GM12878 (cell line): ENCODE data around the gene OLFM1. TPM values are rescaled to one million over a fixed set of nuclear protein-coding genes. Genes with fewer than 3 reads are reported as not detected.

Experiments
- ATAC-seq: fragments of 200-7000 bp; cut with Tn5 transposase; 3 replicates; pipeline ENCODE4 v1.9.1; 2020; ENCODE audit warnings: mild to moderate bottlenecking, moderate library complexity
- BruUV-seq: library from RNA; stranded (reverse); fragments of 400-500 nt; replicated peaks from 2 replicates; lab custom pipeline; 2021; lab: Mats Ljungman, UMichigan
- CTCF ChIA-PET: fragments of 300-600 bp; sonication (Branson Sonifier 250); formaldehyde crosslinking; extraction: SDS; loops from one replicate; lab custom pipeline; 2021; ENCODE audit warnings: inconsistent platforms; lab: Yijun Ruan, JAX
- POLR2A ChIA-PET: fragments of 350-600 bp; formaldehyde crosslinking; extraction: SDS; loops from one replicate; lab custom pipeline; 2021; ENCODE audit warnings: inconsistent platforms; lab: Charles Lee
- RAD21 ChIA-PET: fragments of 300-600 bp; sonication (Branson Sonifier 250); formaldehyde crosslinking; loops from one replicate; lab custom pipeline; 2023; ENCODE audit warnings: antibody characterized with exemption; ENCODE audit not compliant: unreplicated experiment; lab: Charles Lee
- SMC1A ChIA-PET: fragments of 300-600 bp; sonication (Branson Sonifier 250); formaldehyde crosslinking; loops from one replicate; lab custom pipeline; 2023; ENCODE audit not compliant: unreplicated experiment, uncharacterized antibody; lab: Charles Lee
- DNase-seq: peaks from one replicate; pipeline ENCODE4 v3.0.0-alpha.2; 2011; ENCODE audit warnings: low read depth, low spot score
- FAIRE-seq: peaks from 3 replicates; lab custom pipeline; 2011; peaks lifted over from hg19 to GRCh38; lab: Jason Lieb, UNC
- H2AFZ ChIP-seq: 2 replicates; pipeline ENCODE4 v1.6.0; 2011; ENCODE audit warnings: low read depth, low read length, control low read depth; ENCODE audit not compliant: control insufficient read depth
- H3K27ac ChIP-seq: 2 replicates; pipeline ENCODE4 v1.5.1; 2011; ENCODE audit warnings: control low read depth; ENCODE audit not compliant: control insufficient read depth, insufficient read depth
- H3K27me3 ChIP-seq, 2 experiments: replicated peaks in 1 of 2; 2 replicates each; pipeline versions ENCODE4 v1.6.0 to v1.6.1; 2011; ENCODE audit warnings: low read length in 1 of 2; ENCODE audit not compliant: control insufficient read depth in 2 of 2, insufficient read depth in 2 of 2
- H3K36me3 ChIP-seq, 2 experiments: 2 replicates each; pipeline ENCODE4 v1.5.1; 2011; ENCODE audit warnings: low read length in 1 of 2; ENCODE audit not compliant: control insufficient read depth in 2 of 2, insufficient read depth in 2 of 2
- H3K4me1 ChIP-seq: 2 replicates; pipeline ENCODE4 v1.6.1; 2011; ENCODE audit warnings: mild to moderate bottlenecking, low read length, moderate library complexity, mixed read lengths; ENCODE audit not compliant: control insufficient read depth, insufficient read depth
- H3K4me2 ChIP-seq: 2 replicates; pipeline ENCODE4 v1.6.0; 2011; ENCODE audit warnings: control low read depth; ENCODE audit not compliant: control insufficient read depth, insufficient read depth
- H3K4me3 ChIP-seq: fragments of 200-600 bp; sonication (generic); 2 replicates; pipeline ENCODE4 v1.5.1; 2016
- H3K79me2 ChIP-seq: 2 replicates; pipeline ENCODE4 v1.6.0; 2011; ENCODE audit warnings: low read length; ENCODE audit not compliant: control insufficient read depth, insufficient read depth
- H3K9ac ChIP-seq: 2 replicates; pipeline ENCODE4 v1.8.0; 2011; ENCODE audit warnings: low read length, control low read depth, mixed read lengths; ENCODE audit not compliant: control insufficient read depth, insufficient read depth
- H3K9me3 ChIP-seq: replicated peaks from 3 replicates; pipeline ENCODE4 v1.5.1; 2011; ENCODE audit warnings: mild to moderate bottlenecking, low read length; ENCODE audit not compliant: control insufficient read depth, insufficient read depth
- H4K20me1 ChIP-seq: 2 replicates; pipeline ENCODE4 v1.6.0; 2011; ENCODE audit not compliant: control insufficient read depth, insufficient read depth
- CEBPB ChIP-seq, 2 experiments: fragments of 150-350 bp in 1 of 2; IDR thresholded peaks; 2 replicates each; pipeline ENCODE4 v1.6.1; 2012 to 2014; ENCODE audit warnings: low read depth in 2 of 2, low read length in 2 of 2, borderline replicate concordance in 1 of 2, inconsistent platforms in 1 of 2
- CTCF ChIP-seq, 3 experiments: IDR thresholded peaks in 2 of 3; conservative IDR thresholded peaks in 1 of 3; 2 replicates each; pipeline ENCODE4 v1.5.1; 2011; ENCODE audit warnings: low read depth in 3 of 3, low read length in 3 of 3, mild to moderate bottlenecking in 3 of 3, control low read depth in 2 of 3, moderate library complexity in 2 of 3, inconsistent platforms in 1 of 3, mixed read lengths in 1 of 3; ENCODE audit not compliant: control insufficient read depth in 2 of 3, insufficient read depth in 1 of 3; ENCODE audit errors: extremely low read depth in 1 of 3
- EED ChIP-seq: sonication (generic); IDR thresholded peaks from 2 replicates; pipeline ENCODE4 v1.6.1; 2016; ENCODE audit warnings: antibody characterized with exemption, low read depth
- FOXK2 ChIP-seq: fragments of 450-650 bp; IDR thresholded peaks from 2 replicates; pipeline ENCODE4 v1.6.1; 2017; ENCODE audit warnings: mild to moderate bottlenecking, moderate library complexity
- IRF5 ChIP-seq: fragments of 450-650 bp; IDR thresholded peaks from 2 replicates; pipeline ENCODE4 v1.6.1; 2017; ENCODE audit warnings: borderline replicate concordance
- MTA3 ChIP-seq: IDR thresholded peaks from 2 replicates; pipeline ENCODE4 v1.6.1; 2012; ENCODE audit warnings: low read length, inconsistent platforms, borderline replicate concordance
- POLR2AphosphoS2 ChIP-seq: IDR thresholded peaks from 2 replicates; pipeline ENCODE4 v1.6.1; 2011; ENCODE audit warnings: low read depth, mild to moderate bottlenecking, low read length, improper control_type of control experiment, moderate library complexity
- RAD51 ChIP-seq: fragments of 450-650 bp; IDR thresholded peaks from 2 replicates; pipeline ENCODE4 v1.6.1; 2016; ENCODE audit warnings: moderate library complexity, mild to moderate bottlenecking, inconsistent platforms
- RBBP5 ChIP-seq: fragments of 200-600 bp; sonication (generic); conservative IDR thresholded peaks from 2 replicates; pipeline ENCODE4 v1.6.1; 2016
- RFX5 ChIP-seq: IDR thresholded peaks from 2 replicates; pipeline ENCODE4 v1.6.1; 2011; ENCODE audit warnings: low read depth, low read length, improper control_type of control experiment
- STAT3 ChIP-seq: IDR thresholded peaks from 2 replicates; pipeline ENCODE4 v1.6.1; 2011; ENCODE audit warnings: low read depth, low read length, improper control_type of control experiment
- TCF12 ChIP-seq: IDR thresholded peaks from 2 replicates; pipeline ENCODE4 v1.6.1; 2011; ENCODE audit warnings: low read depth, mild to moderate bottlenecking, low read length
- TCF7 ChIP-seq: IDR thresholded peaks from 2 replicates; pipeline ENCODE4 v1.6.1; 2014; ENCODE audit warnings: antibody characterized with exemption, borderline replicate concordance
- YY1 ChIP-seq: IDR thresholded peaks from 2 replicates; pipeline ENCODE4 v1.6.1; 2011; ENCODE audit warnings: low read depth, mild to moderate bottlenecking, low read length
- ZNF217 ChIP-seq: fragments of 450-650 bp; IDR thresholded peaks from 2 replicates; pipeline ENCODE4 v1.6.1; 2017; ENCODE audit warnings: antibody characterized with exemption, mild to moderate bottlenecking
- WGBS: methylation state at CpG from one replicate; pipeline ENCODE4 v1.1.6; 2016; ENCODE audit warnings: low lambda C conversion rate; ENCODE audit not compliant: insufficient replicate concordance, insufficient coverage; ENCODE audit errors: missing lambda C conversion rate; 5-methylcytosine and 5-hydroxymethylcytosine counted together
- in situ Hi-C: fragments of 300-500 bp; cut with MboI; formaldehyde crosslinking; loops from 9 replicates; pipeline ENCODE4 v1.14.3; 2018; ENCODE audit warnings: mixed read lengths
- intact Hi-C: fragments of 100-400 bp; cut with micrococcal nuclease; formaldehyde crosslinking; loops from one replicate; pipeline ENCODE4 v1.14.2; 2022; ENCODE audit not compliant: unreplicated experiment
- polyA plus RNA-seq, 11 experiments: library from polyadenylated mRNA; depleted of rRNA in 4 of 11; unstranded in 6 of 11; stranded (reverse) in 5 of 11; fragments of >200 nt; fragmentation: Nextera tagmentation in 4 of 11; fragmentation: Illumina TruSeq in 1 of 11; extraction: Ambion mirVana in 4 of 11; extraction: Trizol in 1 of 11; gene quantifications; 1 replicate in 1 of 11; 2 replicates in 10 of 11; pipeline versions ENCODE4 v1.2.1 to v1.2.3, GENCODE V29; 2011 to 2016; ENCODE audit warnings: inconsistent platforms in 2 of 11, missing spikeins in 2 of 11, low read depth in 1 of 11
- total RNA-seq, 4 experiments: library from RNA; depleted of rRNA in 3 of 4; stranded (reverse); fragments of >200 nt in 3 of 4; fragmentation: Illumina TruSeq in 1 of 4; extraction: Trizol in 1 of 4; gene quantifications; 2 replicates each; pipeline versions ENCODE4 v1.2.1 to v1.2.3, GENCODE V29; 2013 to 2021
- TF ChIP-seq, protein P1 (sequence below): fragments of 450-650 bp; IDR thresholded peaks from 2 replicates; pipeline ENCODE4 v1.6.1; 2017; ENCODE audit warnings: mild to moderate bottlenecking
- TF ChIP-seq, protein P2 (sequence below): fragments of 450-650 bp; conservative IDR thresholded peaks from 2 replicates; pipeline ENCODE4 v1.6.1; 2017; ENCODE audit warnings: mild to moderate bottlenecking, moderate library complexity

The OLFM1 gene
- total and polyA plus RNA-seq, 10 of the 15 experiments (the other 5 are each of a cell fraction or from before 2014, with no cell fraction given), result not detected

DNA sequence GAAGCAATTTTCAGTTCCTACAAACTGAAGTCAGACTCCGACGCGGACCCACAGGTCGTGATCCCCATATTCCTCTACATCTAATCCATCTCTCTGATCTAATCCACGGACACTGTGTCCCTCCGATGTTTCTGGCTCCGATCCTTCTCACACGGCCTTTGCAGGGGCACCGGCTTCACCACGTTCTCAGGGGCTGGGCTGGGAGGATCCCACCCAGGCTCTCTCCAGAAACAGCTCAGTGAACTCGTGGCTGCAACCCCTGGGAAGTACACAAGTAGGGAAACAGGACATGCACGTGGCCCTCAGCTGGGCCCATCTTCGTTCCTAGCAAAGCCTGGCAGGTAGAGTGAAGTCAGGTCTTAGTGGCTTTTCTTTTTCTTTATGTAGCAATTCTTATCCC, 49.1 kb upstream of the OLFM1 start (continued):
- no peak for TF ChIP-seq CTCF (IDR thresholded peaks at IDR 0.05 in 2 of 3, conservative IDR thresholded peaks at IDR 0.05 in 1 of 3; ENCODE audit: control insufficient read depth in 2 of 3, extremely low read depth in 1 of 3, insufficient read depth in 1 of 3, low read depth in 3 of 3, low read length in 3 of 3)

GRCh38 chr9:135038826-135039225, 48.6 kb upstream of the OLFM1 start:
- ChIA-PET POLR2A (no interaction called here), CTCF (no interaction called here), RAD21 (no interaction called here), SMC1A (no interaction called here)
- in situ Hi-C loops, result no loop called here
- Histone ChIP-seq H3K9ac (no peak overlapping the region), H3K36me3 (no peaks in the 10 kb centered on the region), H3K79me2 (no peaks in the 10 kb centered on the region), H3K4me1 (no peaks in the 10 kb centered on the region), H3K4me3 (no peak overlapping the region), H3K9me3 (no peaks in the 10 kb centered on the region), H4K20me1 (no peaks in the 10 kb centered on the region), H3K27me3 (no peaks in the 10 kb centered on the region; a peak in 2 of 4 replicates), H3K4me2 (no peak overlapping the region), H3K27ac (no peak overlapping the region), H2AFZ (no peak overlapping the region)
- FAIRE-seq (no peak), DNase-seq (no peak), ATAC-seq (no peak)
- intact Hi-C loops, result no loop called here
- BruUV-seq, result no TSS peak
- TF ChIP-seq ZNF217 (no peak), EED (no peak), YY1 (no peak), MTA3 (no peak), IRF5 (no peak), POLR2AphosphoS2 (no peak), RAD51 (no peak), TCF7 (no peak), FOXK2 (no peak), CEBPB (IDR thresholded peaks at IDR 0.05; ENCODE audit: borderline replicate concordance in 1 of 2, low read depth in 2 of 2, low read length in 2 of 2) (no peak), STAT3 (no peak), TCF12 (no peak), RFX5 (no peak), RBBP5 (no peak)
- TF ChIP-seq, protein P1, sequence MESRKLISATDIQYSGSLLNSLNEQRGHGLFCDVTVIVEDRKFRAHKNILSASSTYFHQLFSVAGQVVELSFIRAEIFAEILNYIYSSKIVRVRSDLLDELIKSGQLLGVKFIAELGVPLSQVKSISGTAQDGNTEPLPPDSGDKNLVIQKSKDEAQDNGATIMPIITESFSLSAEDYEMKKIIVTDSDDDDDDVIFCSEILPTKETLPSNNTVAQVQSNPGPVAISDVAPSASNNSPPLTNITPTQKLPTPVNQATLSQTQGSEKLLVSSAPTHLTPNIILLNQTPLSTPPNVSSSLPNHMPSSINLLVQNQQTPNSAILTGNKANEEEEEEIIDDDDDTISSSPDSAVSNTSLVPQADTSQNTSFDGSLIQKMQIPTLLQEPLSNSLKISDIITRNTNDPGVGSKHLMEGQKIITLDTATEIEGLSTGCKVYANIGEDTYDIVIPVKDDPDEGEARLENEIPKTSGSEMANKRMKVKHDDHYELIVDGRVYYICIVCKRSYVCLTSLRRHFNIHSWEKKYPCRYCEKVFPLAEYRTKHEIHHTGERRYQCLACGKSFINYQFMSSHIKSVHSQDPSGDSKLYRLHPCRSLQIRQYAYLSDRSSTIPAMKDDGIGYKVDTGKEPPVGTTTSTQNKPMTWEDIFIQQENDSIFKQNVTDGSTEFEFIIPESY, result no peak
- TF ChIP-seq, protein P2, sequence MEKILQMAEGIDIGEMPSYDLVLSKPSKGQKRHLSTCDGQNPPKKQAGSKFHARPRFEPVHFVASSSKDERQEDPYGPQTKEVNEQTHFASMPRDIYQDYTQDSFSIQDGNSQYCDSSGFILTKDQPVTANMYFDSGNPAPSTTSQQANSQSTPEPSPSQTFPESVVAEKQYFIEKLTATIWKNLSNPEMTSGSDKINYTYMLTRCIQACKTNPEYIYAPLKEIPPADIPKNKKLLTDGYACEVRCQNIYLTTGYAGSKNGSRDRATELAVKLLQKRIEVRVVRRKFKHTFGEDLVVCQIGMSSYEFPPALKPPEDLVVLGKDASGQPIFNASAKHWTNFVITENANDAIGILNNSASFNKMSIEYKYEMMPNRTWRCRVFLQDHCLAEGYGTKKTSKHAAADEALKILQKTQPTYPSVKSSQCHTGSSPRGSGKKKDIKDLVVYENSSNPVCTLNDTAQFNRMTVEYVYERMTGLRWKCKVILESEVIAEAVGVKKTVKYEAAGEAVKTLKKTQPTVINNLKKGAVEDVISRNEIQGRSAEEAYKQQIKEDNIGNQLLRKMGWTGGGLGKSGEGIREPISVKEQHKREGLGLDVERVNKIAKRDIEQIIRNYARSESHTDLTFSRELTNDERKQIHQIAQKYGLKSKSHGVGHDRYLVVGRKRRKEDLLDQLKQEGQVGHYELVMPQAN, result no peak
- 0% methylated on average over 3 of the region's 3 CpGs for WGBS
